HG02588 (cell line): ENCODE data around the gene LRIT2.

Source experiments
- ATAC-seq: cut with Tn5 transposase; IDR thresholded peaks from one replicate; pipeline ENCODE4 v1.9.1; 2021; ENCODE audit warnings: mild to moderate bottlenecking, moderate library complexity; ENCODE audit not compliant: unreplicated experiment

The LRIT2 gene, protein sequence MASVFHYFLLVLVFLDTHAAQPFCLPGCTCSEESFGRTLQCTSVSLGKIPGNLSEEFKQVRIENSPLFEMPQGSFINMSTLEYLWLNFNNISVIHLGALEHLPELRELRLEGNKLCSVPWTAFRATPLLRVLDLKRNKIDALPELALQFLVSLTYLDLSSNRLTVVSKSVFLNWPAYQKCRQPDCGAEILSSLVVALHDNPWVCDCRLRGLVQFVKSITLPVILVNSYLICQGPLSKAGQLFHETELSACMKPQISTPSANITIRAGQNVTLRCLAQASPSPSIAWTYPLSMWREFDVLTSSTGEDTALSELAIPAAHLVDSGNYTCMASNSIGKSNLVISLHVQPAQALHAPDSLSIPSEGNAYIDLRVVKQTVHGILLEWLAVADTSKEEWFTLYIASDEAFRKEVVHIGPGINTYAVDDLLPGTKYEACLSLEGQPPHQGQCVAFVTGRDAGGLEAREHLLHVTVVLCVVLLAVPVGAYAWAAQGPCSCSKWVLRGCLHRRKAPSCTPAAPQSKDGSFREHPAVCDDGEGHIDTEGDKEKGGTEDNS

DNA sequence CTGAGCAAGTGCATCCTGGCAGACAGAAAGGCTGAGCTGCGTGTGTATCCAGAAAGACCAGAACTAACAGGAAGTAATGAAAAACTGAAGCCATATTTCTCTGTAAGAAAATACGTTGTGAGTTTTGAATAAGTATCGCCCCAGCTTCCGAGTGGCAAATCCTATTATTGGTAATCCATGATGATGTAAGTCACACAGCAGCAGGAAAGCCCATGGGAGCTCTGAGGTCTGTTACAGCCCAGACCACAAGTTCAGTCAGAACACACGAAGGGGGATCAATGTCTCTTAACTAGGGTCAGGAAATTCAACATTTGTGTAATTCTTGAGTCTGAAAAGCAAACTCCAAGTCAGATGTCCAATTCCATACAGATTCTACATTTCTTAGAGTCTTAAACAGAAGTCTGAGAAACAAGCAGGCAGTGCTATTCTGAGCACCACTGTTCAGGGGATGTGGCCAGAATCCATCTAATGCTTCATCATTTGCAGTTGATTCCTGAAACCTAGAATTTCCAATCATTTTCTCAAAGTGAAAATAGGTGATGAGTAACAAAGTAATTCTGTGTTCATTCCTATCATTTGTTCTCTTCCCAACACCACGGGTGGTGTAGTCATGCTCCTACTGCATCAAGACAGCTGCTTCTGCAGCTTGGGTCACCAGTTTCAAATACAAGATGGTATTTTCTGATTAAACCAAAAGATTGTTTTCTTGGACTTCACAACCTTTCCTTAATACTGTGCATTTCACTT lies at the start of gene LRIT2:
LRIT2 (minus strand) TSS at position 118 of the 747 bp plus-strand sequence; CDS start at position 94, 24 bp downstream.
- no peak for ATAC-seq

DNA sequence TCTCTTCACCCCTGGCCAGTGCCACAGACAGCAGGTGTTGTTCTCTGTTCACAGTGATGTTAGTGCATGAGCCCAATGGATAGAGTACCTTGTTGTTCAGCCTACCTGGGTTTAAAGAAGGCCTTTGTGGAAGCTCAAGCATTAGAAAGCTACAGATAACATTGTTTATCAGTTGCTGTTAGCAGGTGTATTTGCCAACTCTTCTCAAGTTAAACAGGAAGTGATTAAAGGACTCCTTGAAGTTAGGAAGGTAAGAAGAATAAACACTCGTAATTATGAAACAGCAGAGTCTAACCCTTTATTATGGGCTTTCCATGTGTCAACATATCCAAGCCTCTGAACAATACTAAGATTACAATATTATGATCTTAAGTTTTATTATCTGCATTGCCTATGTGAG lies 45.4 kb upstream of the LRIT2 start:
- no peak for ATAC-seq

DNA sequence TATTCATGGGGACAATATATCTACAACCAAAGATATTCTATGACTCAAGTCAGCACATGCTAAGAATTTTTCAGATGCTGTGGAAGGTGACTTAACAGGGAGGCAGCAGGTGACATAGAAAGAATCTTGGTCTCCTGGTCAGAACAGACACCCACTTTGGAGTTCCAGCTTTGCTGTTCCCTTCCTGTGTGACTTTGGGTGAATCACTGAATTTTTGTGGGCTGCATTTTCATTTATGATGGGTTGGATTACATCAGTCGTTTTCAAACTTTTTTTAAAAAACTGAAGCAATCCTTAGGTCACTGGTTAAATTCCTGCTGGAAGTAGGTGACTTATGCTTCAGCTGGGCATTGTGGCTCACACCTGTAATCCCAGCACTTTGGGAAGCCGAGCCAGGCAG lies 44.4 kb upstream of the LRIT2 start:
- no peak for ATAC-seq

DNA sequence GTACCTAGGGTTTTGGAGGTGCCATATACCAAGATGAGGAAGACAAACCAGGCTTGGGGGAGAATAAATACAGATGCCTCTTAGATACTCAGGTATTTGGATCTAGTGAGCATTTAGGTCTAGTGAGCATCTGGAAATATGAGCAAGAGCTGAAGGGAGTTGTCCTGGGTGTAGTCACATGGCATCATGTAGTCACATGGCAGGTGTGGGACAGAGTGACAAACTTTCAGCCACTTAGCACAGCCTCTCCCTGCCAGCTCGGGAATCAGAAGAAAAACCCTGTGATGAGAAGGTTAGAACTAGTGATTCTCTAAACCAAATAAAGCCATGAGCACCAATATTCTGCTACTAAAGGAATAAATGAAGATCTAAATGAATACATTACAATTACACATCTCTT lies 43.8 kb upstream of the LRIT2 start:
- ATAC-seq, result no peak

DNA sequence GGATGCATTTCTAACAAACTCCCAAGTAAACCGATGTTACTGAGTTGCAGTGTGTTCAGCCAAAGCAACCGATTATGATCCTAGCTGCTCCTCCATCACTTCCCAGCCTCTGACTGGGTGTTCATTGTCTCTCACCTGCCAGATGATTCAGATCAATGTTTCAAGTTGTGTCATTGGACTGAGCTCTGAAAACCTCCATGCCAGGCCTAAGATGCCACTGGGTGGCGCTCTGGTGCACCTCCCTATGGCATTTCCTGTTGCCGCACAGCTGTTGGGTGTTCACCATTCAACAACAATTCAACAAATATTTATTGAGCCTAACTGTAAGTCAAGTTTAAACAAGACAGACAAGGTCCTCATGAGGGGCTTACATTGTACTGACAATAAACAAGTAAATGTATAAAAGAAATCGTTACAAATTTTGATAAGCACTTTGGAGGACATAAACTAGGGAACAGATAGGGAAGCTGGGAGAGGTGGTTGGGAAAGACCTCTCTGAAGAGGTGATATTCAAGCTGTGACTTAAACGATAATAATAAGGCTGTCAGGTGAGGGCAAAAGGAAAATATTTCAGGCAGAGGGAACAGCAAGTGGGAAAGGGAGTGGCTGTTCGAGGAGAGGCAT lies 42.3 kb upstream of the LRIT2 start:
- no peak for ATAC-seq

DNA sequence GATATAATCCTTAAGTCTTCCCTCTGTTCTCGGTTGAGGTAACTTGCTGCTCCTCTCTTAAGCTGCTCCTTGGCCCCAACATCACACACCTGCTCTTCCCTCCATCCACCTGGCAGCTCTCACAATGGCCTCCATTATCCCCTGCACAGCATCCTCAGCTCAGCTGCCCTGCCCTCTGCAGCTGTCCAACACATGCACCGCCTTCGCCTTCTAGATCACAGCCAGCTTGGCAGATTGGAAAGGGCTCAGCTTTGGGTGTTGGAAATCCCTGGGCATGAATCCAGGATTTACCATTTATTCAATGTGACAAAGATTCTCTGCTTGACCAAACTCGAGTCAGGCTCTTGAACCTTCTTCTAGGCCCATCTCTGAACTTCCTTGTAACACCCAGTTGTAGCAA lies 40.1 kb upstream of the LRIT2 start:
- no peak for ATAC-seq

DNA sequence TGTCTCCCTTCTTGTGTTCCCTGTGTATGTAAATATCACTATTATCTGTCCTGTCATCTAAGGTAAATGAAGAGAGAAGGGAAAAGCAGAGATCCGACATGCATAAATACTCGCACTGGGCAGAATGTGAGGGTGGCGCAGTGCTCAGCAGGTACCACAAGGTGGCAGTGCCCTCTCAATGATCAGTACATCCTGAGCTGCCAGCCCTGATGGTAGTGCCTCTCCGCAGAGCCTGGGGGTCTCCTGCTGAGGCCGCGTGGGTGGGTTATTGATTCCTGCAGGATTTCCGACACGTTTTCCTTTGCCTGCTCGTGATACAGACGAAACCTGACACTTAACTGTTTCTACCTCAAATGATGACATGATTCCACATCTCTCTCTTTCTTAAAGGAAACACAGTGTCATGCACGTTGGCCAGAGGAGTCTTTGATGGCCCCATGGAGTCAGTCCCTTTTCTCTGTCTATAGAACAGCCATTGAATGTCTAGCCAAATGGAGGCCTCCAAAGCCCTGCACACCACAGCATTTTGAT lies 39.3 kb upstream of the LRIT2 start:
- ATAC-seq, result peak; percentile 91

DNA sequence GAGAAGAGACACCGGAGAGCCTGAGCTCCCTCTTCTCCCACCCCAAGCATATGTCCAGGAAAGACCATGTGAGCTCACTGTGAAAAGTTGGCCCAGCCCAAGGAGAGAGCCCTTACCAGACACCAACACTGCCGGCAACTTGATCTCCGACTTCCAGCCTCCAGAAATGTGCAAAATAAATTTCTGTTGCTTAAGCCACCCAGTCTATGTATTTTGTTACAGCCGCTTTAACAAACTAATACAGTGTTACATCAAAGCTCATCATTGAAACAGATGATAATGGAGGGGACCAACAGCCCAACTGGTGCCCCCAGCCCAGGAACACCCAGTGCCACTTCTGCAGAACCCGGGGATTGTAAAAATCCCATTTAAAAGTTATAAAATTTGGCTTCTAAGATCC lies 38.4 kb upstream of the LRIT2 start:
- ATAC-seq, result no peak

DNA sequence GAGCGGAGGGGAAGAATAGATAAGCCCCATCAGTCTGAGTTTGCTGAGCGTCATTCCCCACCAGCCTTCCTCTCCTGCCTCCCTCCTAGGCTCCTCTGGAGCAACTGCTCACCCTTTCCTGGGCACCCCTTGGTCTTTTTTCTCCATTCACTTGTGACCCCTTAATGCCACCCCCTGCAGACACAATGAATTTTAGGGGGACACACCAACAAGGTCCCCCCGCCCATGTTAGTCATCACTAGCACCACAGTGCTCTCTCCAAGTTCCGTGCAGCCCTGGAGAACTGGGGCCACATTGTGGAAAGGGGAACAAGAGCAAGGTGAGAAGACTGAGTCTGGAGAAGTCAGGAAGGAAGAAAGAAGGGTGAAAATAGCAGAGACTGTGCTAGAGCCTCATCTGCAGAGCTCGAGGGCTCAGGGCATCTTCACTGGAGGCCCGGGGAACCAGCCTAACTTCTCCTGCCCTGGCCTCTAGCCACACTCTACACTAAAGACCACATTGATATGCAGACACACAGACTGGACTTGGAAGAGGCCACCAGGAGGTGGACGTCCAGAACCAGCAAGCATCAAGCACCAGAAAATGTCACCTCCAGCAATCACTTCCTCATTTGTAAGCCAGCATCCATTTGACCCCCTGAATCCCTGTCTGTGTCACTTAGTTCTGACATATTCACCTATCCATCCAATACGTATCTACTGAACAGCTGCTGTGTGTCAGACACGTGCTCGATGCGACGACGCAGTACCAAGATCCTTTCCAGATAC lies 37.0 kb upstream of the LRIT2 start:
- ATAC-seq, result no peak

DNA sequence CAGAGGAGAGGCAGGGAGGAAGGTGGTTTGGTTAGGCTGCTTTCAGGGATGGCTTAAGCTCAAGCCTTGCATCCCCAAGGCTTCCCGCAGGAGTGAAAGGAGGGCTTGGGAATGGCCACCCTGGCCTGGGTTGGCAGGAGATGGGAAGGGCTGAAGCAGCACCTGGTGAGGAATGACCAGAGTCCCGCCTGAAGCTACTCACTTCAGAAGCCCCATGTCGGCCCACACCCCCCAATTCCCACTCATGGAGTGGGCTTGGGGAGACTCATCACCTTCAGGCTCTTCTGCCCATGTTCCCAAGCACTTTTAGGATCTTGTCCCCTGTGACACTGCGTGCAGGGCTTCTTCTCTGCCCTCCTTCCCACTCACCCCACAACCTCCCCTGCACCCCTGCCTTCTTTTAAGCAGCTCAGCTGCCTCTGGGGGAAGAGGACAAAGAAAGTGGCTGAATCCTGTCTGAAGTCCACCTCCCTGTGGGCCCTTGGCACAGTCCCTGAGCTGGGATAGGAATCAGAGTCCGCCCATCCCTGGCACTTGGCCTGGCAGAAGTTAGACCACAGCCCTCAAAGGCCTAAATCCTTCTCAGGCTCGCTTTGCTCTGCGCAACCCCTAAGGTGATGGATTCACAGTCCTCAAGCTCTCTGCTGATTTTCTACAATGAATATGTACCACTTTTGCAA lies 36.0 kb upstream of the LRIT2 start:
- ATAC-seq, result no peak

DNA sequence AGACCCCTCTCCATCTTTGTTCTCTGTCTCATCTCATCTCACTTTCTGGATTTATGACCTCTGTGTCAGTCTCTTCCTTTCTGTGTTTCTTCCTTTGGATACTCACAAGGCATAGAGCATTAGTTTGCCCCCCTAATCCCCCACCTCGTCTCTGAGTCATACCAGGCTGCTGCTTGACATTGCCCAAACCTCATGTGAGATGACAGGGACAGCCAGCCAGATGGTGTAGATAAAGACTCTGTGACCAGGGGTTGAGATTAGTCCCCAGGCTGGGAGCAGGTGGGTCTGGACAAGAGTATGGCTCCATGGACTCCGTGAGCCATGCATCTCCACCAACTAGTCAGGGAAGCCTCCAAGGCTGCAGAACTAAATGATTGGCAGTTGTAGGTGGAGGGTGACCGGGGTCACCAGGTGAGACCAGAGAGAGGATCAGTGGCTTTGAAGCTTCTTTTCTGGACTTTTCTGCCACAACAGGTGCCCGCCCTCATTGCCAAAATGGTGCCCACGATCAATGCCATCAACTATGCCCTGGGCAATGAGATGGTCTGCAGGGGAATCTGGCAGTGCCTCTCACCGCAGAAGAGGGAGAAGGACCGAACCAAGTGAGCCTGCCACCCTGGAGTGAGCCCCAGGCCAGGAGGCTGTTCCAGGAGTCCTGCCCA lies 32.8 kb upstream of the LRIT2 start:
- no peak for ATAC-seq

DNA sequence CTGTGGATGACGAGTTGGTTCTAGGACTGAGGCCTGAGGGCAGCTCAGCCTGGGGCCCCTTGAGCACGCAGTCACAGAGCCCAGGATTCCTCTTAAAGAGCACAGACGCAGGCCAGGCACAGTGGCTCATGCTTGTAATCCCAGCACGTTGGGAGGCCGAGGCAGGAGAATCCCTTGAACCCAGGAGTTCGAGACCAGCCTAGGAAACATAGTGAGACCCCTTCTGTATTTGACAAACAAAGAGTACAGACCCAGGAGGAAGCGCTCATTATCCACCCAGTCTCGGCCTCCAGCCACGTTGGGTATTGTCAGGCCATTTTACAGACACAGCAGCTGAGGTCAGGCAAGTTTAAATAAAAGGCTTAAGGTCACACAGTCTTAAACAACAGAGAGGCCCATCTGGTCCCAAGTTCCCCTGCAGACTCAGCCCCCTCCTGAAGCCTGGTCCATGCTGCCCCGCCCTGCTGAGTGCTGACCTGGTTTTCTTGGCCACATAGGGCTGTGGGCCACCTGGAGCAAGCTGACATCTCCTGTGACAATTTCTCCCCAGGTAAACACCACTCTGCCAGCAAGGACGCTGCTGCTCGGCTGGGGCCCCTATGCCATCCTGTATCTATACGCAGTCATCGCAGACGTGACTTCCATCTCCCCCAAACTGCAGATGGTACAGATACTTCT lies 32.1 kb upstream of the LRIT2 start:
- no peak for ATAC-seq

DNA sequence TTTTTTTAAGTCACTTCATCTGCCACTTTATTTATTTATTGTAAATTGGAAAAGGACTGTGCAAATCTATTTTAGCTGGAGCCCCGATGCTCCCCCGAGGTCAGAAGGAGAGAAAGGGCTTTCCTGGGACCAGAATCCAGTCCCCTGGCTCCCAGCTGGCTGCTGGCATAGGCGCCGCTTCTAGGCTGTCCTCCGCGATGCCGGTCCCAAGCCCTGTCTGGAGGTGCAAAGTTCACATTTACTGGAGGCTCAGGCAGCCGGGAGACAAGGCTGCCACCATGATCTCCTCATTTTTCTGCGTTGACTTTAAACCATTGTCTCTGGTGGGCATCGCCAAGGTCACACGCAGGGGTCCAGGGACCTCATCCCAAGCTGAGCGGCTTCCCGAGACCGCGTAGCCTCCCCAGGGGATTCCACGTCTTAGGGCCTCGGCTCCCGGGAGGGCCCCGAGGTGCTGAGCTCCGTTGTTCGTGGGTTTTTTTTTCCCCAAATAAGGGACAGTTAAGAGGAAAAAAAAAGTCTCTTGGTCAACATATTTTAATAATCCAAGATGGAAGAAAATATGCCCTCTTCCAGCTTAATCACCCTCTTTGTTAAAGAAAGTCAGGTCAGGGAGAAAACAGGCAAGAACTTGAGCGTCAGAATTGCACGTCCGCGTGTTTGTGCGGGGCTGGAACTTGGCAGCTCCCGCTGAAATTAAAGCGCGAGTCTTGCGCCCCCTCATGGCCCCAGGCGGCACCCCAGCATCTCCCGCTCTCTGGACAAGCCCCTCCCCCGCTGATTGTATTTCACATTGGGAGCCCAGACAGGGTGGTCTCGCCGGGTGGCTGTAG lies 31.4 kb upstream of the LRIT2 start:
- no peak for ATAC-seq

DNA sequence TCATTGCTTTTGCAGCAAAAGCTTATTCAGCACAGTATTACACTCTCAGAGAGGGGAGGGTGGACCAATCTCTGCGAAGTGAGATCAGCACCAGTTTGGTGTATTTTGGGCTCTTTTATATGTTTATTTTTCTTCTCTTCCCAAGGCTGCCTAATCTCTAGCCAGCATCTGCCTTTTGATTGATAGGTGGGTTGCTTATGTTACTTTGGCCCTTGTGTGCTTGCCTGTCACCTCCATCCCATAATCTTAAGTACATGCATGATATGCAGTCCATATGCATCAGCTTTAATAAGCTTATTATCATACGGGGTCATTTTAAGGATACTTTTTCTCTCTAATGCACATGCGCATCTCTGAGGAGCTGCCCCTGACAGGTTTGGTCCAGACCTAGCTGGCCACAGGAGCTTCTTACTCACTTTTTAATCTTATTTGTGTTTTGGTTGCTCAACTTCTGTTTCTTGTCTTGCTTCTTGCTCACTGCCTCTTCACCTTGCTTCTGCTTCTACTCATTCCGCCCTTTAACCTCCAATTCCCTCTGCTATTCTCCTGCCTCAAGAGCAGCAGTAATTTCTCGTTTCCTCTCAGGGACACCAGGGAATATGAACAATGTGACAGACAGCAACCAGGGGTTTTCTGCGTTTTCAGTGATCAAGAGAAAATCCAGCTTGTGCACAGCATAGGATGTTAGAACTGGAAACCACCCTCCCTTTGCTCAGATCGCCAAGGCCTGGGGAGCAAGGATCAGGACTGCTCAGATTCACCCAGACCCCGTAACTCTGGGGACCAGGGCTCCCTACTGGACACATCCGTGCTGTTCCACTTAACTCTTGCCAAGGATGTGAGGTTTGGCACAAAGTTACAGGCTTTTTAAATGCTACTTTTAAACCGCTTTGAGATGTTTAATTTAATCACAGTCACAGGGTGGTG lies 29.5 kb upstream of the LRIT2 start:
- ATAC-seq, result no peak

DNA sequence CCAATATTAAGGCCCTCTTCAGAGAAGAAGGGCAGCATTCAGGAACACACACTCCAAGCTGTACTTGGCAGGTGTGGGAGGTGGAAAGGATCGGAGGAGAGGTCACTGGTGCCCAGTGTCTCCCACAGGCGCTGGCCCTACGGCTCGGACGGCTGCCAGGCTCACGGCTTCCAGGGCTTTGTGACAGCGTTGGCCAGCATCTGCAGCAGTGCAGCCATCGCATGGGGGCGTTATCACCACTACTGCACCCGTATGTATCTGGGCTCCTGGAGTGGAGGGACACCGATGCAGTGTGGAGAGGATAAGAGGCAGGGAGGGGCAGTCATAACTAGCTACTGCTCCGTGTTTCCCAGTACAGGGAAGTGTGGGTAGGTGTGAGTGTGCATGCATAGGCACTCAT lies 23.4 kb upstream of the LRIT2 start:
- no peak for ATAC-seq

DNA sequence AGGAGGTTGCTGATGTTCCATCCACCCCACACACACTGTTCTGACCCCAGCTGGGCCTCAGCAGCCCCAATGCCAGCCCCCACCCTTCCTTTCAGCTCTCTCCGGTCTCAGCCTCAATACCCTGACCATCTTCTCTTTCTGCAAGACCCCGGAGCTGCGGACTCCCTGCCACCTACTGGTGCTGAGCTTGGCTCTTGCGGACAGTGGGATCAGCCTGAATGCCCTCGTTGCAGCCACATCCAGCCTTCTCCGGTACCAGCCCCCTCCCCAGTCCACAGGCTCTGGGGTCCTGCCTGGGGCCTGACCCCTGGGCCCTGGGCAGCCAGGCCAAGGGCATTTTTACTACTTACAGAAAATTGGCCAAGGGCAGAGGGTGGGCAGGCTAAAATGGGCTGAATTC lies 22.2 kb upstream of the LRIT2 start:
- ATAC-seq, result no peak

DNA sequence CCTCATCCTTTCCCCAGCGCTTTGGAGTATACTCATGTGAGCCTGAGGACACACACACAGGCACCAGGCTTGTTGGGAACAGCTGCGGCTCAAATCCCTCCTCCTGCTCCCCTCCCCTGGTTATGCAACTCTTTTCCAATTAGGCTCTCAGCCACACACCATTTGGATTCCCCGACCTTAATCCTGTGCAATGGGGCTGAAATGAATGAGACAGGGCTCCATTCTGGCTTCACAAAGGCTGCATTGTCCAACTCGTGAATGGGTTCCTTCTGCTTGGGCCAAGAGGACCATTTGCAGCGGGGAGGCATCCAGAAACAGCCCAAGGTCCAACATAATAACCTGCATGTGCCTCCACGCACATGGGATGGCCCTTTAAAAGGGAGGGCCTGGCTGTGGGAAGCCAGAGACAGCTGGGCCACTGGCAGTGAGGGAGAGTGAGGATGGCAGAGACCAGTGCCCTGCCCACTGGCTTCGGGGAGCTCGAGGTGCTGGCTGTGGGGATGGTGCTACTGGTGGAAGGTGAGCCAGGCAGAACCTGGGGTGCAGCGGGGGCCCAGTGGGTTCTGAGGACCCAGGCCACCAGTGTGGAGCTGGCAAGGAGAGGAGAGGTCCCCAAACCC lies 19.4 kb upstream of the LRIT2 start, which contains the start of gene RGR:
RGR (plus strand) TSS at position 403 of the 620 bp plus-strand sequence; CDS start at position 441, 38 bp downstream.
- ATAC-seq, result no peak
